A172 (cell line): ENCODE measurements around the gene OR6X1. TPM values are rescaled to one million over a fixed set of nuclear protein-coding genes. Genes with fewer than 3 reads are reported as not detected.

Experiments used
- total RNA-seq: library from RNA; depleted of rRNA; stranded (reverse); fragments of >200 nt; shearing (Covaris generic); gene quantifications from 2 replicates; pipeline ENCODE4 v1.2.3, GENCODE V29; 2014; rRNA removed

The OR6X1 gene
- total RNA-seq, 1 experiment from 2014 or later, result not detected

Other genes starting within 250 kb of the OR6X1 start
- gene SCN3B, start 99.9 kb downstream of the OR6X1 start, total RNA-seq, result 0.05 and 0.10 TPM in 2 replicates
- gene ZNF202, start 12.9 kb downstream of the OR6X1 start, total RNA-seq, result 5.7 and 7.1 TPM in 2 replicates
- not detected in 2 replicates for gene OR6M1, start 51.8 kb upstream of the OR6X1 start, total RNA-seq
- gene TMEM225, start 131.2 kb upstream of the OR6X1 start, total RNA-seq, result not detected in 2 replicates
- not detected in 2 replicates for gene OR8D4, start 147.6 kb upstream of the OR6X1 start, total RNA-seq
- not detected in 2 replicates for gene OR4D5, start 185.1 kb upstream of the OR6X1 start, total RNA-seq
- not detected in 2 replicates for gene OR6T1, start 189.3 kb upstream of the OR6X1 start, total RNA-seq
- not detected in 2 replicates for gene OR10S1, start 223.3 kb upstream of the OR6X1 start, total RNA-seq
- not detected in 2 replicates for gene OR10G6, start 240.6 kb upstream of the OR6X1 start, total RNA-seq